OCI-LY3 (cell line): ENCODE measurements around the gene AKR1A1.

Experiments
- H2AFZ ChIP-seq: fragments of 200-600, 300-600 bp; shearing (Covaris generic); 2 replicates; pipeline ENCODE4 v1.6.0; 2014; ENCODE audit warnings: antibody characterized with exemption, low read depth, low read length
- H3K27ac ChIP-seq: fragments of 200-600, 300-600 bp; sonication (generic); 2 replicates; pipeline ENCODE4 v1.5.1; 2014; ENCODE audit warnings: mild to moderate bottlenecking, low read length, moderate library complexity, mixed read lengths
- H3K27me3 ChIP-seq: fragments of 200-600, 300-600 bp; sonication (generic); 2 replicates; pipeline ENCODE4 v1.6.1; 2014; ENCODE audit warnings: low read depth, low read length, mixed read lengths
- H3K36me3 ChIP-seq: fragments of 200-600, 300-600 bp; sonication (generic); replicated peaks from 2 replicates; pipeline ENCODE3; 2014; ENCODE audit warnings: low read depth, low read length, mixed read lengths
- H3K4me1 ChIP-seq: fragments of 300-600, 200-600 bp; sonication (generic); 2 replicates; pipeline ENCODE4 v1.6.1; 2014; ENCODE audit warnings: low read length, mixed read lengths
- H3K4me2 ChIP-seq: fragments of 200-600, 300-600 bp; sonication (generic); 2 replicates; pipeline ENCODE4 v1.6.1; 2014; ENCODE audit warnings: low read length, mixed read lengths
- H3K4me3 ChIP-seq: fragments of 300-600, 200-600 bp; sonication (generic); 2 replicates; pipeline ENCODE4 v1.5.1; 2014; ENCODE audit warnings: antibody characterized with exemption, mild to moderate bottlenecking, low read length, moderate library complexity
- H3K79me2 ChIP-seq: fragments of 300-600, 200-600 bp; shearing (Covaris generic); 2 replicates; pipeline ENCODE4 v1.6.1; 2014; ENCODE audit warnings: mild to moderate bottlenecking, low read length, mixed read lengths
- H3K9ac ChIP-seq: fragments of 300-600, 200-600 bp; shearing (Covaris generic); 2 replicates; pipeline ENCODE4 v1.6.0; 2014; ENCODE audit warnings: mild to moderate bottlenecking, low read length, moderate library complexity
- H3K9me3 ChIP-seq: fragments of 200-600, 300-600 bp; shearing (Covaris generic); 2 replicates; pipeline ENCODE4 v1.6.1; 2014; ENCODE audit warnings: low read length, mixed read lengths; ENCODE audit not compliant: insufficient read depth
- H4K20me1 ChIP-seq: fragments of 200-600, 300-600 bp; sonication (generic); 2 replicates; pipeline ENCODE4 v1.6.1; 2016; ENCODE audit warnings: low read length, mixed read lengths; ENCODE audit not compliant: insufficient read depth
- CTCF ChIP-seq: fragments of 200-600, 300-600 bp; sonication (generic); IDR thresholded peaks from 2 replicates; pipeline ENCODE4 v1.5.1; 2014; ENCODE audit warnings: antibody characterized with exemption, low read length, low read depth
- EZH2phosphoT487 ChIP-seq: fragments of 200-600 bp; shearing (Covaris generic); IDR thresholded peaks from 2 replicates; pipeline ENCODE4 v1.6.1; 2018; ENCODE audit warnings: antibody characterized with exemption, mixed run types, low read depth

Gene AKR1A1

GRCh38 chr1:45531873-45532272, 18.8 kb upstream of the AKR1A1 start:
- Histone ChIP-seq H3K4me1 (no peaks in the 10 kb centered on the region), H3K9me3 (no peaks in the 10 kb centered on the region), H3K4me3 (no peak overlapping the region), H3K79me2 (no peaks in the 10 kb centered on the region), H3K9ac (no peak overlapping the region), H3K27me3 (no peaks in the 10 kb centered on the region), H2AFZ (no peak overlapping the region), H3K36me3 (no peaks in the 10 kb centered on the region), H3K27ac (no peak overlapping the region), H4K20me1 (no peaks in the 10 kb centered on the region), H3K4me2 (no peak overlapping the region)
- TF ChIP-seq CTCF, result no peak
- TF ChIP-seq EZH2phosphoT487, result no peak

GRCh38 chr1:45535988-45536766, 14.4 kb upstream of the AKR1A1 start:
- H3K27ac ChIP-seq, result no peak overlapping the region
- no peak overlapping the region for H3K4me3 ChIP-seq
- no peaks in the 10 kb centered on the region for H3K36me3 ChIP-seq
- H3K4me1 ChIP-seq, result peaks cover 5% of the 10 kb centered on the region; the same call in 1 of the 2 replicates
- no peak overlapping the region for H2AFZ ChIP-seq
- H3K9me3 ChIP-seq, result no peaks in the 10 kb centered on the region
- TF ChIP-seq CTCF (no peak), EZH2phosphoT487 (no peak)
- no peak overlapping the region for H3K4me2 ChIP-seq
- H3K9ac ChIP-seq, result no peak overlapping the region
- H3K27me3 ChIP-seq, result no peaks in the 10 kb centered on the region
- no peaks in the 10 kb centered on the region for H4K20me1 ChIP-seq
- H3K79me2 ChIP-seq, result no peaks in the 10 kb centered on the region

- no peaks in the 10 kb centered on the region for H3K27me3 ChIP-seq
- no peak overlapping the region for H2AFZ ChIP-seq
- H3K4me2 ChIP-seq, result no peak overlapping the region
- TF ChIP-seq EZH2phosphoT487, result no peak
- no peak for TF ChIP-seq CTCF
- no peaks in the 10 kb centered on the region for H3K9me3 ChIP-seq
- H3K27ac ChIP-seq, result no peak overlapping the region
- H3K9ac ChIP-seq, result no peak overlapping the region
- H3K4me3 ChIP-seq, result no peak overlapping the region
- peaks cover 5% of the 10 kb centered on the region; the same call in 1 of the 2 replicates for H3K4me1 ChIP-seq
- H3K36me3 ChIP-seq, result no peaks in the 10 kb centered on the region
- no peaks in the 10 kb centered on the region for H3K79me2 ChIP-seq
- H4K20me1 ChIP-seq, result no peaks in the 10 kb centered on the region
Observed at GRCh38 chr1:45536886-45537285, 13.7 kb upstream of the AKR1A1 start.

GRCh38 chr1:45541193-45541592, 9.4 kb upstream of the AKR1A1 start:
- Histone ChIP-seq H4K20me1 (no peaks in the 10 kb centered on the region), H3K9me3 (no peaks in the 10 kb centered on the region), H3K79me2 (no peaks in the 10 kb centered on the region), H2AFZ (no peak overlapping the region), H3K27ac (no peak overlapping the region), H3K4me2 (no peak overlapping the region), H3K4me1 (peaks cover 34% of the 10 kb centered on the region), H3K27me3 (no peaks in the 10 kb centered on the region), H3K9ac (no peak overlapping the region), H3K36me3 (no peaks in the 10 kb centered on the region), H3K4me3 (no peak overlapping the region)
- no peak for TF ChIP-seq CTCF
- TF ChIP-seq EZH2phosphoT487, result no peak
